H9 (cell line): ENCODE measurements around the gene CDH3. TPM values are rescaled to one million over a fixed set of nuclear protein-coding genes. Genes with fewer than 3 reads are reported as not detected.

Experiments
- DNase-seq: peaks from one replicate; pipeline ENCODE4 v3.0.0-alpha.2; 2017
- H2AFZ ChIP-seq: one replicate; pipeline ENCODE4 v1.6.1; 2013; ENCODE audit warnings: mild to moderate bottlenecking, low read length, control low read depth, moderate library complexity
- H2AK5ac ChIP-seq: 2 replicates; pipeline ENCODE4 v1.6.1; 2013; ENCODE audit warnings: low read length, control low read depth, mixed read lengths; ENCODE audit not compliant: insufficient read length
- H2BK120ac ChIP-seq: one replicate; pipeline ENCODE4 v1.6.1; 2013; ENCODE audit warnings: low read depth, mild to moderate bottlenecking, low read length, control low read depth, inconsistent platforms; ENCODE audit not compliant: poor library complexity, severe bottlenecking
- H2BK12ac ChIP-seq: 2 replicates; pipeline ENCODE4 v1.6.1; 2013; ENCODE audit warnings: low read length, control low read depth, mixed read lengths, low read depth; ENCODE audit not compliant: insufficient read length
- H2BK15ac ChIP-seq: 2 replicates; pipeline ENCODE4 v1.6.1; 2013; ENCODE audit warnings: low read depth, low read length, control low read depth
- H2BK20ac ChIP-seq: one replicate; pipeline ENCODE4 v1.6.1; 2013; ENCODE audit warnings: low read depth, mild to moderate bottlenecking, low read length, control low read depth, inconsistent platforms; ENCODE audit not compliant: poor library complexity, severe bottlenecking
- H2BK5ac ChIP-seq: 2 replicates; pipeline ENCODE4 v1.6.1; 2013; ENCODE audit warnings: low read length, control low read depth, mixed read lengths; ENCODE audit not compliant: insufficient read length
- H3K14ac ChIP-seq: 2 replicates; pipeline ENCODE4 v1.6.1; 2013; ENCODE audit warnings: low read length, control low read depth; ENCODE audit not compliant: insufficient read depth
- H3K18ac ChIP-seq: 2 replicates; pipeline ENCODE4 v1.6.1; 2013; ENCODE audit warnings: low read depth, mild to moderate bottlenecking, mixed read lengths, low read length, control low read depth; ENCODE audit not compliant: insufficient read length
- H3K23ac ChIP-seq: 2 replicates; pipeline ENCODE4 v1.6.1; 2013; ENCODE audit warnings: low read length, control low read depth, mixed read lengths, low read depth; ENCODE audit not compliant: insufficient read length
- H3K23me2 ChIP-seq: 2 replicates; pipeline ENCODE4 v1.6.1; 2013; ENCODE audit warnings: low read depth, mild to moderate bottlenecking, mixed read lengths, low read length, control low read depth; ENCODE audit not compliant: insufficient read length, poor library complexity, severe bottlenecking
- H3K27ac ChIP-seq: 2 replicates; pipeline ENCODE4 v1.5.1; 2013; ENCODE audit warnings: low read length, control low read depth, mixed read lengths, low read depth; ENCODE audit not compliant: insufficient read length
- H3K27me3 ChIP-seq: 2 replicates; pipeline ENCODE4 v1.6.1; 2013; ENCODE audit warnings: low read length, control low read depth, inconsistent platforms; ENCODE audit not compliant: insufficient read depth
- H3K4ac ChIP-seq: 2 replicates; pipeline ENCODE4 v1.6.1; 2013; ENCODE audit warnings: low read depth, mild to moderate bottlenecking, control low read depth, inconsistent platforms, low read length, moderate library complexity
- H3K4me1 ChIP-seq: 2 replicates; pipeline ENCODE4 v1.6.1; 2013; ENCODE audit warnings: low read length, control low read depth, inconsistent platforms; ENCODE audit not compliant: insufficient read depth
- H3K4me2 ChIP-seq: 2 replicates; pipeline ENCODE4 v1.6.1; 2013; ENCODE audit warnings: low read length, control low read depth, mixed read lengths; ENCODE audit not compliant: insufficient read length, insufficient read depth
- H3K56ac ChIP-seq: 2 replicates; pipeline ENCODE4 v1.6.1; 2013; ENCODE audit warnings: low read depth, mild to moderate bottlenecking, mixed read lengths, low read length, control low read depth; ENCODE audit not compliant: insufficient read length
- H3K79me1 ChIP-seq: 2 replicates; pipeline ENCODE4 v1.6.1; 2013; ENCODE audit warnings: low read depth, mild to moderate bottlenecking, moderate library complexity, low read length, control low read depth, inconsistent platforms; ENCODE audit not compliant: insufficient read depth, poor library complexity, severe bottlenecking
- H3K79me2 ChIP-seq: 2 replicates; pipeline ENCODE4 v1.6.1; 2013; ENCODE audit warnings: low read length, control low read depth, inconsistent platforms; ENCODE audit not compliant: insufficient read depth
- H3K9ac ChIP-seq: 2 replicates; pipeline ENCODE4 v1.6.1; 2013; ENCODE audit warnings: low read length, control low read depth, mixed read lengths; ENCODE audit not compliant: insufficient read length; ENCODE audit errors: extremely low read depth
- H3K9me3 ChIP-seq: one replicate; pipeline ENCODE4 v1.6.1; 2013; ENCODE audit warnings: low read depth, low read length, inconsistent platforms; ENCODE audit not compliant: control insufficient read depth
- H3T11ph ChIP-seq: one replicate; pipeline ENCODE4 v1.6.1; 2013; ENCODE audit warnings: mild to moderate bottlenecking, low read length, control low read depth, inconsistent platforms
- H4K20me1 ChIP-seq: one replicate; pipeline ENCODE4 v1.6.1; 2013; ENCODE audit not compliant: control insufficient read depth, insufficient read length, insufficient read depth
- H4K5ac ChIP-seq: 2 replicates; pipeline ENCODE4 v1.6.1; 2013; ENCODE audit warnings: low read depth, mild to moderate bottlenecking, mixed read lengths, low read length, control low read depth; ENCODE audit not compliant: insufficient read length
- H4K8ac ChIP-seq: replicated peaks from 2 replicates; pipeline ENCODE4 v1.6.1; 2013; ENCODE audit warnings: low read length, control low read depth, mixed read lengths, low read depth; ENCODE audit not compliant: insufficient read length
- H4K91ac ChIP-seq: 2 replicates; pipeline ENCODE4 v1.6.1; 2013; ENCODE audit warnings: low read depth, mild to moderate bottlenecking, moderate library complexity, mixed read lengths, low read length, control low read depth; ENCODE audit not compliant: insufficient read length
- H3K27ac Mint-ChIP-seq, 3 experiments: 2 replicates in 2 of 3; 3 replicates in 1 of 3; pipeline ENCODE4 v1.8.0; 2020 to 2021; ENCODE audit warnings: mixed read lengths in 3 of 3, mild to moderate bottlenecking in 1 of 3, moderate library complexity in 1 of 3
- H3K27me3 Mint-ChIP-seq: 2 replicates; pipeline ENCODE4 v1.8.0; 2021; ENCODE audit warnings: low read depth, mild to moderate bottlenecking, moderate library complexity, mixed read lengths
- H3K36me3 Mint-ChIP-seq, 3 experiments: 2 replicates in 2 of 3; 3 replicates in 1 of 3; pipeline ENCODE4 v1.8.0; 2020 to 2021; ENCODE audit warnings: low read depth in 3 of 3, mixed read lengths in 3 of 3; ENCODE audit not compliant: insufficient read depth in 1 of 3
- H3K4me1 Mint-ChIP-seq, 2 experiments: 2 replicates each; pipeline ENCODE4 v1.8.0; 2020; ENCODE audit warnings: mixed read lengths in 2 of 2
- H3K4me3 Mint-ChIP-seq, 2 experiments: 2 replicates in 1 of 2; 3 replicates in 1 of 2; pipeline ENCODE4 v1.8.0; 2020 to 2021; ENCODE audit warnings: mild to moderate bottlenecking in 2 of 2, mixed read lengths in 2 of 2, moderate library complexity in 1 of 2
- H3K9me3 Mint-ChIP-seq, 2 experiments: 2 replicates in 1 of 2; 3 replicates in 1 of 2; pipeline ENCODE4 v1.8.0; 2020; ENCODE audit warnings: mild to moderate bottlenecking in 2 of 2, mixed read lengths in 2 of 2, moderate library complexity in 1 of 2
- WGBS: extraction: QIAGEN DNeasy Blood & Tissue Kit; methylation state at CpG from one replicate; pipeline ENCODE4 v1.1.7; 2013; ENCODE audit warnings: missing lambda C conversion rate, low lambda C conversion rate, mixed read lengths; ENCODE audit not compliant: insufficient read length; ENCODE audit errors: extremely low coverage; 5-methylcytosine and 5-hydroxymethylcytosine counted together
- total RNA-seq: library from RNA; stranded (reverse); gene quantifications from 2 replicates; pipeline ENCODE4 v1.2.1, GENCODE V29; 2021
- TF ChIP-seq, protein P1 (sequence below): fragments of 200-600 bp; sonication (generic); conservative IDR thresholded peaks from 3 replicates; pipeline ENCODE4 v1.8.0; 2021; ENCODE audit warnings: antibody characterized with exemption, mild to moderate bottlenecking

The CDH3 gene
- total RNA-seq, 1 experiment from 2014 or later: 97.2 TPM

DNA sequence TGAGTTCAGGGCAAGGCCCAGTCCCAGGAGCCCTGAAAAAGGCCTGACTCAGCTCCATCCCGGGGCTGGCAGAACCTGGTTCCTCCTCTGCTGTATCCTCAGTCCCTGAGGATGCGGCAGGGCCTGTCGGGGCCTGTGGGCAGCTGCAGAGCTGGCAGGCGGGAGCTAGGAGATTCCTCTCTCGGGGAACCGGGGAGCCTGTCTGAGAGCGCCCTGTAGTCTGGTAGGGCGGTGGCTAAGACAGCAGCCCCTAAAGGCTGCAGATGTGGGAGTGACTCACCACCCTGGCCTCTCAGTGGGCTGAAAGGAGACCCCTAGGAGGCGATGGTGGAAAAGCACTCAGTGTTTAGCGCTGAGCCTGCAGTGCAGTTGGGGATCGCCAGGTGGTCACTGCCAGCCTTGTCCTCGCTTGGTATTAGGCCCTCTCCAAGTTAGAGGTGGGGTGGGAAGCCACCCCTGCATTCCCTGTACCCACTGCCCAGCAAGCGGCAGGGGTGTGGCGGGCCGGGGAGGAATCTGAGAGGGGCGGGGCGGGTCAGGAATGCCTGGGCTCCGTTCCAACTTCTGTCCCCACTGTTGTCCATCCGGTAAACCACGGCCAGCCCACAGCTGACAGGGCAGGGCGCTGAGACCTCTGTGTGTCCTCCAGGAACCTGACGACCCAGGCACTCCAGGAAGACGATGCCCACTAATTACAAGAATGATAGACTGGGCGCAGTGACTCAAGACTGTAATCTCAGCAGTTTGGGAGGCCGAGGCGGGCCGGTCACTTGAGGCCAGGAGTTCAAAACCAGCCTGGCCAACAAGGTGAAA, 62.4 kb downstream of the CDH3 start:
- Histone ChIP-seq H3K4me1 (no peaks in the 10 kb centered on the region), H3K56ac (no peak overlapping the region), H3K9ac (no peak overlapping the region), H3K4ac (no peak overlapping the region), H2AFZ (no peak overlapping the region), H2BK15ac (no peak overlapping the region), H3K23ac (no peak overlapping the region), H3K27ac (no peak overlapping the region), H4K91ac (no peak overlapping the region), H2BK5ac (no peak overlapping the region), H3K4me2 (no peak overlapping the region), H3K23me2 (no peaks in the 10 kb centered on the region), H3K79me1 (no peaks in the 10 kb centered on the region), H3T11ph (no peak overlapping the region), H4K5ac (no peak overlapping the region), H3K18ac (no peak overlapping the region), H2BK12ac (no peak overlapping the region), H2BK120ac (no peak overlapping the region), H3K27me3 (no peaks in the 10 kb centered on the region), H3K79me2 (no peaks in the 10 kb centered on the region), H4K20me1 (no peaks in the 10 kb centered on the region), H2AK5ac (no peak overlapping the region), H2BK20ac (no peak overlapping the region), H4K8ac (no peak overlapping the region), H3K14ac (no peak overlapping the region), H3K9me3 (no peaks in the 10 kb centered on the region)
- H3K9me3 Mint-ChIP-seq: no peaks in the 10 kb centered on the region
- H3K36me3 Mint-ChIP-seq: peaks cover 0 to 3% (median 2%) of the 10 kb centered on the region in 3 experiments; a peak in 4 of 7 replicates
- TF ChIP-seq, protein P1, sequence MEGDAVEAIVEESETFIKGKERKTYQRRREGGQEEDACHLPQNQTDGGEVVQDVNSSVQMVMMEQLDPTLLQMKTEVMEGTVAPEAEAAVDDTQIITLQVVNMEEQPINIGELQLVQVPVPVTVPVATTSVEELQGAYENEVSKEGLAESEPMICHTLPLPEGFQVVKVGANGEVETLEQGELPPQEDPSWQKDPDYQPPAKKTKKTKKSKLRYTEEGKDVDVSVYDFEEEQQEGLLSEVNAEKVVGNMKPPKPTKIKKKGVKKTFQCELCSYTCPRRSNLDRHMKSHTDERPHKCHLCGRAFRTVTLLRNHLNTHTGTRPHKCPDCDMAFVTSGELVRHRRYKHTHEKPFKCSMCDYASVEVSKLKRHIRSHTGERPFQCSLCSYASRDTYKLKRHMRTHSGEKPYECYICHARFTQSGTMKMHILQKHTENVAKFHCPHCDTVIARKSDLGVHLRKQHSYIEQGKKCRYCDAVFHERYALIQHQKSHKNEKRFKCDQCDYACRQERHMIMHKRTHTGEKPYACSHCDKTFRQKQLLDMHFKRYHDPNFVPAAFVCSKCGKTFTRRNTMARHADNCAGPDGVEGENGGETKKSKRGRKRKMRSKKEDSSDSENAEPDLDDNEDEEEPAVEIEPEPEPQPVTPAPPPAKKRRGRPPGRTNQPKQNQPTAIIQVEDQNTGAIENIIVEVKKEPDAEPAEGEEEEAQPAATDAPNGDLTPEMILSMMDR: peak; percentile 64
- H3K27me3 Mint-ChIP-seq: no peaks in the 10 kb centered on the region
- H3K4me1 Mint-ChIP-seq: peaks cover 17 to 32% of the 10 kb centered on the region in 2 experiments
- DNase-seq: peak; percentile 91
- H3K27ac Mint-ChIP-seq: peak overlapping the region; percentile 82 to 94 (median 85); a peak in 4 of 7 replicates
- H3K4me3 Mint-ChIP-seq: no peak overlapping the region
- WGBS: no CpG with 5 or more reads among the region's 27 CpGs
